Loucy (cell line): ENCODE data around the gene STAT3.

Source experiments
- CTCF ChIP-seq: fragments of 200-600 bp; sonication (generic); conservative IDR thresholded peaks from 2 replicates; pipeline ENCODE4 v1.5.1; 2014; ENCODE audit warnings: mild to moderate bottlenecking, antibody characterized with exemption, low read length
- EZH2phosphoT487 ChIP-seq: fragments of 200-600 bp; IDR thresholded peaks from 2 replicates; pipeline ENCODE4 v1.6.1; 2018; ENCODE audit warnings: antibody characterized with exemption, mild to moderate bottlenecking, moderate library complexity, borderline replicate concordance

GRCh38 chr17:42286411-42287221, 101.6 kb downstream of the STAT3 start:
- no peak for TF ChIP-seq CTCF
- no peak for TF ChIP-seq EZH2phosphoT487
